ENCODE data around the gene SPPL2B. TPM values are rescaled to one million over a fixed set of nuclear protein-coding genes. Genes with fewer than 3 reads are reported as not detected.
"Not testable (repeated sequence)": the region's sequence is repeated elsewhere in the genome, so short reads cannot be mapped to it uniquely, and the experiment has no call there.

SPPL2B gene
- polyA plus RNA-seq, 1 donor: 45.2 TPM

DNA sequence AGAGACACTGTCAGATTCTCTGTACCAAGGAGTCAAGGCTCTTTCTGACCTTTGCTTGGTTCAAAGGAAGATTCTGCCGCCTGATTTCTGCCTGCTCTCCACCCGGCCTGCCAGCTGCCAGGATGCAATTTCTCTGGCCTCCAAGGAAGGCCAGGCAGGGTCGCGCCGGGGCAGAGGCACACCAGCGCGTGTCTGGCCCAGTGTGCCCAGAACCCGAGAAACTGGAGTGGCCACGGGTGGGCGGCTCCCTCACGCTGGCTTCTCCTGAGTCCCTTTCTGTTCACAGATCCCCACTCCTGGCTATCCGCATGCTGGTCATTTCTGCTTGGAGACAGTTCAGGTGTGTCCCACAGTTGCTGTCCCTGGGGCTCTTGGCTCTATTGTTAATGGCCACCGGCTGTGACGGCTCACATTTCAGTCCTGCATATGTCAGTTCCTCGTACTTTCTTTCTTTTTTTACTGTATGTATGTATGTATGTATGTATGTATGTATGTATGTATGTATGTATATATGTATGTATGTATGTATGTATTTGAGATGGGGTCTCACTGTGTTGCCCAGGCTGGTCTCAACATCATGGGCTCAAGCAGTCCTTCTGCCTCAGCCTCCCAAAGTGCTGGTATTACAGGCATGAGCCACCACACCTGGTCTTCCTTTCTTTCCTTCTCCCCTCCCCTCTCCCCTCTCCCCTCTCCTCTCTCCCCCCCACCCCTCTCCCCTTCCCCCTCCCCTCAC lies 48.5 kb downstream of the SPPL2B start:
- DNase-seq (ENCODE audit: low read depth): no peak

DNA sequence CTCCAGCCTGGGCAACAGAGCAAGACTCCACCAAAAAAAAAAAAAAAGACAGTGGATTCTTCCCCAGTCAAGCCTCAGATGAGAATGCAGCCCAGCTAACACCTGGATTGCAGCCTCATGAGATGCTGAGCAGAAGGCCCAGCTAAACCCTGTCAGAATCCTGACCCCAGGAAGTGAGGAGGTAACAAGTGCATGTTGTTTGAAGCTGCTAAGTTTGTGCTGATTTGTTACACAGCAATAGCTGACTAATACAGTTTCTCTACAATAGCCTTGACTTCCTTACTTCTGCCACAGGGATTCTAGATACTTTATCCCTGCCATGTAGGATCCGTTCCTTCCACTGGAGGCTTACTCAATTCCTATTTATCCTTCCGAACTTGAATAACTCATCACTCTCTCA lies 52.1 kb downstream of the SPPL2B start:
- DNase-seq (ENCODE audit: low read depth): no peak

DNA sequence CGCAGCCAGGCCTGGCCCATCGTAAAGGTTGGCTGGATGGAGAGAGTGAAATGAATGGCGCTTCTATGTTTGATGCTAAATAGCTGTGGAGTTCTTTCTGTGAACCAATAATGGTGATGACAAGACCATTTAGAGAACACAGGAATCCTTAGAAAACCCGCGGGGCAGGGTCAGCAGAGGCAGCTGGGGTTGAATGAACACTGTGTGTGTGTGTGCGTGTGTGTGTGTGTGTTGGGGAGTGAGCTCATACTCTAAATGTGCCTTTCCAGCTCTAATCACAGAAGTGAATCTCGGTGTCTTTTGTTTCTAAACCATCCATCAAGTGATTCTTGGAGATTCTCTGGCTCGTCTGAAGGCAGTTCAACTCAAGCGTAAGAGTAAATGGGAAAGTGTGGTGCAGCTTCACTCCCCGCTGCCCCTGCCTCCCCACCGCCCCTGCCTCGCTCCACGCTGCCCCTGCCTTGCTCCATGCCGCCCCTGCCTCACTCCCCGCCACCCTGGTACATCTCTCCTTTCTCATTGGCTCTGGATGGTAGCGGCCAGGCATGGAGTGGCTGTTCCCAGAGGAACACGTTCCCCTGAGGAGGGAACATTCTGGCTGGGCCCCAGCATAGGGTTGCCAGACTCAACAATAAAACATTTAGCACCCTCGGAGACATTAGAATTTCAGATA lies 52.8 kb downstream of the SPPL2B start:
- DNase-seq (ENCODE audit: low read depth): no peak

DNA sequence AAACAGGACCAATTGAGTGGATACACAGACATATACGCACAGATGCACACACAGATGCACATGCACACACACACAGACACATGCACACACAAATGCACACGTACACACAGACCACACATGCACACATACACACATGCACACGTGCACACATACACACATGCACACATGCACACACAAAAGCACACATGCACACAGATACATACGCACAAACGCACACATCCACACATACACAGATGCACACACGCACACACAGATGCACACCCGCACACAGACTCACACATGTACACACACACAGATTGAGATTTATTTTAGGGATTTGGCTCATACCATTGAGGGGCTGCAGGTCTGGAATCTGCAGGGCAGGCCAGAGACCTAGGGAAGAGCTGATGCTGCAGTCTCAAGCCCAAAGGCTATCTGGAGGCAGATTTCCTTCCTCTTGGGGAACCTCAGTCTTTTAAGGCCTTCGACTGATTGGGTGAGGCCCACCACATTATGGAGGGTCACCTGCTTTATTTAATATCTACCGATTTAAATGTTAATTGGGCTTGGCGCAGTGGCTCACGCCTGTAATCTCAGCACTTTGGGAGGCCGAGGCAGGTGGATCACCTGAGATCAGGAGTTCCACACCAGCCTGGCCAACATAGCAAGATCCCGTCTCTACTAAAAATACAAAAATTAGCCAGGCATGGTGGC lies 54.2 kb downstream of the SPPL2B start:
- no peak for DNase-seq (ENCODE audit: low read depth)

DNA sequence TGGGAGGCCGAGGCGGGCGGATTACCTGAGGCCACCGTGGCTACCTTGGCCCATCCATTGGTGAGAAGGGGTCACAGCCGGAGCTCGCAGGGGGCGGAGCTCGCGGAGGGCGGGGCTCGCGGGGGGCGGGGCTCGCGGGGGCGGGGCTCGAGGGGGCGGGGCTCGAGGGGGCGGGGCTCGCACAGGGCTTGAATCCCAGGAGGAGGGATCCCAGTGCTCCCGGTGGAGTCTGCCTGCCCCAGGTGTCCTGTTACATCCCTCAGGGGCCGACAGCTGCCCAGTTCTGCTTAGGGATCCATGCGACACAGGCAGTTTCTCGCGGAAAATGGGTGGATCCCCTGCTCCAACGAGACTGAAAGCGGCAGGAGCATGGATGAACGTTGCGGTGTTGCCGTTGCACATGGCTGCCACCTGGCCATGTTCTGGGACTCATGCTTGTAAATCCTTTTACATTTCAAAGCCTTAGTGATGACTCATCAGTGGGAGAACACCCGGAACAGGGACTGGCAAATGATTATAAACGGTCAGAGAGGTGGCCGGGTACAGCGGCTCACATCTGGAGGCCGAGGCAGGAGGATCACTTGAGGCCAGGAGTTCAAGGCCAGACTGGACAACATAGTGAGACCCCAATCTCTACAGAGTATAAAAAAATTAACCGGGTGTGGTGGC lies 56.7 kb downstream of the SPPL2B start:
- DNase-seq (ENCODE audit: low read depth): no peak

DNA sequence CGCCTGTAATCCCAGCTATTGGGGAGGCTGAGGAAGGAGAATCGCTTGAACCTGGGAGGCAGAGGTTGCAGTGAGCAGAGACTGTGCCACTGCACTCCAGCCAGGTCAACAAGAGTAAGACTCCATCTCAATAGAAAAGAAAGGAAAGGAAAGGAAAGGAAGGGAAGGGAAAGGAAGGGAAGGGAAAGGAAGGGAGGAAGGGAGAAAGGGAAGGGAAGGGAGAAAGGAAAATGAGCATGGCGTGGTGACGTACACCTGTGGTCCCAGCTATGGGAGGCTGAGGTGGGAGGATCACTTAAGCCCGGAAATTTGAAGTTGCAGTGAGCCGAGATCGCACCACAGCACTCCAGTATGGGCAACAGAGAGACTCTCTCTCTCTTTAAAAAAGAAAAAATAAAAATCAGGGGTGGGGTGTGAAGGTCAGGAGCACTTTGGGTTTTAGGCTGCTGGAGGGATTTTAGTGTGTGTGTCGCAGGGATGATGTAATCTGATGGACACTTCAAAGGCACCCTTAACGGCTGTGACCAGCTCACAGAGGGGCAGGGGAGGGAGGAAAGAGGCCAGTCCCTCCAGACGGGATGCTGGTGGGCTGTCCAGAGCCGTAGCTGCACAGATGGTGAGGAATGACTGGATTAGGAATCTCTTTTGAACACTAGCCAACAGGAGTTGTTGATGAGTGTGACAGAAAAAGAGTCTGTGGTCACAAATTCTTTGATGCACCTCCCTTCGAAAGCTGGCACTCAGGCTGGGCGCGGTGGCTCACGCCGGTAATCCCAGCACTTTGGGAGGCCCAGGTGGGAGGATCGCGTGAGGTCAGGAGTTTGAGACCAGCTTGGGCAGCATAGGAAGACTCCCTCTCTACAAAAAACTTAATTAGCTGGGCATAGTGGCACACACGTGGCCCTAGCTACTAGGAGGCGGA lies 59.1 kb downstream of the SPPL2B start:
- no peak for DNase-seq (ENCODE audit: low read depth)

DNA sequence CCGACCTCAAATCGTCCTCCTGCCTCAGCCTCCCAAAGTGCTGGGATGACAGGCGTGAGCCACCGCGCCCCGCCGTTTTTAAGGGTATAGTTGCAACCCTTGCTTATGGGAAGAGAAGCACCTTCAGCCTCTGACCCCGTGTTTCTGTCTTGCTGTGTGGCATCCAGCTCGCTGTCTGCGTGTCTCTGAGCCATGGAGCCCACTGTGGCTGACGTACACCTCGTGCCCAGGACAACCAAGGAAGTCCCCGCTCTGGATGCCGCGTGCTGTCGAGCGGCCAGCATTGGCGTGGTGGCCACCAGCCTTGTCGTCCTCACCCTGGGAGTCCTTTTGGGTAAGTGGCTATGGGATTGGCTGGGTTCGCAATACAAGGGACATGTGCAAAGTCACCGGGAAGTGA lies 61.1 kb downstream of the SPPL2B start:
- no peak for DNase-seq (ENCODE audit: low read depth)

DNA sequence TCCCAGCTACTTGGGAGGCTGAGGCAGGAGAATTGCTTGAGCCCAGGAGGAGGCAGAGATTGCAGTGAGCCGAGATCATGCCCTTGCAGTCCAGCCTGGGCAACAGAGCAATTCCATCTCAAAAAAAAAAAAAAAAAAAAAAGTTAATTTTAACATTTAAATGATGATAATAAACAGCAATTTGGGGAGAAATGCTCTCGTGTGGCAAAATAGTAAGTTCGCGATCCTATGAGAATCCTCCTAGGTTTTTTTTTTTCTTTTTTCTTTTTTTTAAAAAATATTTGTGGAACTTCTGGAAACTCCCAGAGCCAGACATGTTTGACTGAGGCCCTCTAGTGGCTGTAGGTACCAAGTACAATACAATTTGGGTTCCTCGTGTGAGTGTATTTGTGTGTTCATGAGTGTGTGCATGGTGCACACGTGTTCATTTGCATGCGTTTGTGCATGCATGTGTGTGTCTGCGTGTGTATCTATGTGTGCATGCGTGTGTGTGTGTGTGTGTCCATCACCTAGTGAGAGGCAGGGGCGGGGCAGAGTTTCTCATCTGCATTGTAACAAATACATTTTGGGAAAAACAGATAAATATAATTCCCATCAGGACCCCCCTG lies 62.7 kb downstream of the SPPL2B start:
- DNase-seq (ENCODE audit: low read depth): peak; percentile 32

DNA sequence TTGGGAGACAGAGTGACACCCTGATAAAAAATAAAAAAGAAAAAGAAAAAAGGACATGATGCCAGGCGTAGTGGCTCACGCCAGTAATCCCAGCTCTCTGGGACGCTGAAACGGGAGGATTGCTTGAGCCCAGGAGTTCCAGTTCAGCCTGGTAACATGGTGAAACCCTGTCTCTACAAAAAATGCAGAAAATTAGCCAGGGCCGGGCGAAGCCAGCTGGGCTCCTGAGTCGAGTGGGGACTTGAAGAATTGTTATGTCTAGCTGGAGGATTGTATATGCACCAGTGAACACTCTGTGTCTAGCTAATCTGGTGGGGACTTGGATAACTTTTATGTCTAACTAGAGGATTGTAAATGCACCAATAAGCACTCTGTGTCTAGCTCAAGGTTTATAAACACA lies 63.9 kb downstream of the SPPL2B start:
- DNase-seq (ENCODE audit: low read depth): no peak

DNA sequence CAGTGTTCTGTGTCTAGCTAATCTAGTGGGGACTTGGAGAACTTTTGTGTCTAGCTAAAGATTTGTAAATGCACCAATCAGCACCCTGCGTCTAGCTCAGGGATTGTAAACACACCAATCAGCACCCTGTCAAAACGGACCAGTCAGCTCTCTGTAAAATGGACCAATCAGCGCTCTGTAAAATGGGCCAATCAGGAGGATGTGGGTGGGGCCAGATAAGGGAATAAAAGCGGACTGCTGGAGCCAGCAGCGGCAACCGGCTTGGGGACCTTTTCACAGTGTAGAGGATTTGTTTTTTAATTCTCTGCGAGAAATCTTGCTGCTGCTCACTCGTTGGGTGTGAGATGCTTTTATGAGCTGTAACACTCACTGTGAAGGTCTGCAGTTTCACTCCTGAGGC lies 64.4 kb downstream of the SPPL2B start:
- not testable (repeated sequence) for DNase-seq (ENCODE audit: low read depth)

DNA sequence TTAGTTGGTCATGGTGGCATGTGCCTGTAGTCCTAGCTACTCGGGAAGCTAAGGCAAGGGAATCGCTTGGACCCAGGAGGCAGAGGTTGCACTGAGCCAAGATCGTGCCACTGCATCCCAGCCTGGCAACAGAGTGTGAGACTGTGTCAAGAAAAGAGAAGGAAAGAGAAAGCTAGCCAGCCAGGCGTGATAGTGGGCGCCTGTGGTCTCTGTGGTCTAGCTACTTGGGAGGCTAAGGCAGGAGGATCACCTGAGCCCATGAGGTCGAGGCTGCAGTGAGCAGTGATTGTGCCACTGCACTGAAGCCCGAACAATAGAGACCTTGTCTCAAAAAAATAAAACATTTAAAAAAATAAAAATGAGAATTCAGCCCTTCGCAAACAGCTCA lies 65.6 kb downstream of the SPPL2B start:
- DNase-seq (ENCODE audit: low read depth): no peak

DNA sequence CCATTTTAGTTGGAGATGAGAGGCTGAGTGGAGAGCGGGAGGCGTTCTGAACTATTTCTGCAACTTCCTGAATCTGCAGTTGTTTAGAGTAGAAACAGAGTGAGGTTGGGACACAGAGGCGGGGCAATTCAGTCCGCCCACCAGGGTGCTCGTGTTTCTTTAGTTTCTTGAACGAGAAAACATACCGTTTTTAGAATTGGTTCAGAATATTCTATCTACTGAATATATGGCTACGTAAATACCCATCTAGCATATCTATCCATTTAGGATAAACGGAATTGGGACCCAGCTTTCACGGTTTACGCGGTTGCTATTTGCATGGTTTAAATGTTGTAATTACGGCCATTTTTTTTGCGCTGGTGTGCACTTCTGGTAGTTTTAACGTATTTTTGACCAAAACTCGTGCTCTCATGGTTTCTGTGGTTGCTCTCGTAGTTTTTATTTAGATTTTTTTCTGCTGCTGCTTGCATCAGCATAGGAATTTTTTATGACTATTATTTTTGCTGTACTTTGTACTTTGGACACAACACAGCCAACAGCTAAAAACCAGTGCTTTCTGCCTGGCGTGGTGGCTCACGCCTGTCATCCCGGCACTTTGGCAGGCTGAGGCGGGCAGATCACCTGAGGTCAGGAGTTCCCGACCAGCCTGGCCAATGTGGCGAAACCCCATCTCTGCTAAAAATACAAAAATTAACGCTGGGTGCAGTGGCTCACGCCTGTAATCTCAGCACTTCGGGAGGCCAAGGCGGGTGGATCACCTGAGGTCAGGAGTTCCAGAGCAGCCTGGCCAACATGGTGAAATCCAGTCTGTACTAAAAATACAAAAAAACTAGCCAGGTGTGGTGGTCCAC lies 66.2 kb downstream of the SPPL2B start:
- DNase-seq (ENCODE audit: low read depth): no peak

DNA sequence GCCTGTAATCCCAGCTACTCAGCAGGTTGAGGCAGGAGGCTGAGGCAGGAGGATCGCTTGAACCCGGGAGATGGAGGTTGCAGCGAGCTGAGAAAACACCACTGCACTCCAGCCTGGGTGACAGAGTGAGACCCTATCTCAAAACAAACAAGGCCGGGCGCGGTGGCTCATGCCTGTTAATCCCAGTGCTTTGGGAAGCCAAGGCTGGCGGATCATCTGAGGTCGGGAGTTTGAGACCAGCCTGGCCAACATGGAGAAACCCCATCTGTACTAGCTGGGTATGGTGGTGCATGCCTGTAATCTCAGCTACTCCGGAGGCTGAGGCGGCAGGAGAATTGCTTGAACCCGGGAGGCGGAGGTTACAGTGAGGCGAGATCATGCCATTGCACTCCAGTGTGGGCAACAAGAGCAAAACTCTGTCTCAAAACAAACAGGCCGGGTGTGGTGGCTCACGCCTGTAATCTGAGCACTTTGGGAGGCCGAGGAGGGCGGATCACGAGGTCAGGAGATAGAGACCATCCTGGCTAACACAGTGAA lies 66.9 kb downstream of the SPPL2B start:
- DNase-seq (ENCODE audit: low read depth): not testable (repeated sequence)

DNA sequence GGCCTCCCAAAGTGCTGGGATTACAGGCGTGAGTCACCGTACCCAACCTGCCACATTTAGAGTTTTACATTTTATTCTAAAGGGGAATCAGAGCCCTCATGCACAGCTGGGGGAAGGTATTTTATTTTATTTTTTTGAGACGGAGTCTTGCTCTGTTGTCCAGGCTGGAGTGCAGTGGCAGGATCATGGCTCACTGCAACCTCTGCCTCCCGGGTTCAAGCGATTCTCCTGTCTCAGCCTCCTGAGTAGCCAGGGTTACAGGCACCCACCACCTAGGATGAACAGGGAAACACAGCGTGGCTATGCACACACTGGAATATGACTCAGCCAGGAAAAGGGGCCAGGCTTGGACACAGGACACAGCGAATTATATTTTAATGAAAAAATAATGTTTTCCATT lies 68.7 kb downstream of the SPPL2B start:
- not testable (repeated sequence) for DNase-seq (ENCODE audit: low read depth)

DNA sequence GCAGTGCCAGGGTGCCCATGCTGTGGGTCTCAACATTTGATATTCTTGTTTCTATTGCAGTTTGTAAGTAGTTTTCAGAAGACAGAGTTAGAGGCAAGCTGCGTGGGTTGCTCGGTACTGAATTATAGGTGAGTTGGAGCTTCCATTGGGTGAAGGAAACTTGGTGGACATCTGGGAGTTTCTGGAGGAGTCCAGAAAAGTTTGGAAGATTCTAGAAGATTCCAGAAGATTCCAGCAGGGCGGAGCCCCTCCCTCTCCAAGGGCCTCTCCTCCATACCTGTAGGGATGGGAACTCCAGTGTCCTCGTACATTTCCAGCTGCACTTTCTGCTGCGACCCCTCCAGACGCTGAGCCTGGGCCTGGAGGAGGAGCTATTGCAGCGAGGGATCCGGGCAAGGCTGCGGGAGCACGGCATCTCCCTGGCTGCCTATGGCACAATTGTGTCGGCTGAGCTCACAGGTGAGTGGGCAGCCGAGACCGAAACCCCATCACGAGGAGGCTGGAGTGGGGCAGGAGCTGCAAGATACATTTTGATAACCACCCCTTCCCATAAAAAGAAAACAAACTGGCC lies 70.3 kb downstream of the SPPL2B start:
- DNase-seq (ENCODE audit: low read depth): no peak

DNA sequence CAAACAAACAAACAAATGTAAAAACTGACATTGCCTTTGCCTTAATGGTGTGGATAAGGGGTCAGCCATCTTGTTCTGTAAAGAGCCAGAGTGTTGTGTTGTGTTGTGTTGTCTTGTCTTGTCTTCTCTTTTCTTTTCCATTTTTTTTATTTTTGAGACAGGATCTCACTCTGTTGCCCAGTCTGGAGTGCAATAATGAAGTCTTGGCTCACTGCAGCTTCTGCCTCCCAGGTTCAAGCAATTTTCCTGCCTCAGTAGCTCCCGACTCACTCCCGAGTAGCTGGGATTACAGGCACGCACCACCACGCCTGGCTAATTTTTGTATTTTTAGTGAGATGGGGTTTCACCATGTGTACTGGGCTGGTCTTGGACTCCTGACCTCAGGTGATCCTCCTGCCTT lies 71.1 kb downstream of the SPPL2B start:
- no peak for DNase-seq (ENCODE audit: low read depth)

Data from forelimb muscle (tissue), 1 donor.